Hematopoietic multipotent progenitor cell treated with erythropoietin and hydrocortisone succinate and interleukin-3 and kit ligand, for 6 days (in vitro differentiated cells): ENCODE measurements around the gene UCKL1.
A peak's percentile ranks its signal among the peaks of the same experiment; 100 is the strongest.

Experiments
- DNase-seq: peaks from one replicate; pipeline ENCODE4 v3.0.0-alpha.2; 2015

The UCKL1 gene

DNA sequence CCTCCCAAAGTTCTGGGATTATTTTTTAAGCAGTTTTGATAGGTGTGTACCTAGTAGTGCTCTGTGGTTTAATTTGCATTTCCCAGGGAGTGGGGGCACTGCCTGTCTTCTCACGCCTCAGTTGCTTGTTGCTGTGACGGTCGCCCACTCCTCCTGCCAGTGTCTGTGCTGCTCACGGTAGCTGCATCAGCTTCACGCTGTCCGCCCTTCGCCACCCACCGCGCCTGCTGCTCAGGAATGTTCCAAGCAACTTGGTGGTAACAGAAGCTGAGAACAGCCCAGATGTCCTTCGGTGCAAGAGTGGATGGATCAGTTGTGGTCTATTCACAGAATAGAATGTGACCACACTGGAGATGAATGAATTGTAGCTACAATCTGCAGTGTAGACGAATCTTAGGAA is 38.4 kb downstream of the UCKL1 start:
- no peak for DNase-seq

DNA sequence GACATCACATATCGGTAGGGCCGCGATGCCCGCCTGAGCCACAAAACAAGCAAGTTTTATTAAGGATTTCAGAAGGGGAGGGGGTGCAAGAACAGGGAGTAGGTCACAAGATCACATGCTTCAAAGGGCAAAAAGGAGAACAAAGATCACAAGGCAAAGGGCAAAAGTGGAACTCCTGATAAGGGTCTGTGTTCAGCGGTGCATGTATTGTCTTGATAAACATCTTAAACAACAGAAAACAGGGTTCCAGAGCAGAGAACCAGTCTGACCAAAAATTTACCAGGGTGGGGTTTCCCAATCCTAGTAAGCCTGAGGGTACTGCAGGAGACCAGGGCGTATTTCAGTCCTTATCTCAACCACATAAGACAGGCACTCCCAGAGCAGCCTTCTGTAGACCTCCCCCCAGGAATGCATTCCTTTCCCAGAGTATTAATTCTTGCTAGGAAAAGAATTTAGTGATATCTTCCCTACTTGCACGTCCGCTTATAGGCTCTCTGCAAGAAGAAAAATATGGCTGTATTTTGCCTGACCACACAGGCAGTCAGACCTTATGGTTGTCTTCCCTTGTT is 39.8 kb downstream of the UCKL1 start:
- DNase-seq, result peak; percentile 58

DNA sequence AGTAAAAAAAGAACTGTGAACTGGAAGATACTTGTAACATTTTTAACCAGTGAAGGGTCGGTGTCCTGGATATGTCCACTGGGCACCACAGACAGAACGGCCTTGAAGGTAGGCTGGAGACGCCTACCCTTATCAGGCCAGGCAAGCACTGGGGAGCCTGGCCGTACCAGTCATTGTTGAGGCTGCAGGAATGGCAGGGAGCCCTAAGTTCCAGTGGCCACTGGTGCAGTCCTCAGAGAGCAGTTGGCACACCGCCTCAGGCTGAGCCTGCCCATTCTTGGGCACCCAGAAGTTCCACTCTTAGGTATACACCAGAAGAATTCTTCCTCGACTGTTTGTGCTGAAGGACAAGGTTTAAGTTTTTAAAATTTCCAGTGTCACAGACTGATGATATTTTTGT is 40.7 kb downstream of the UCKL1 start:
- no peak for DNase-seq

DNA sequence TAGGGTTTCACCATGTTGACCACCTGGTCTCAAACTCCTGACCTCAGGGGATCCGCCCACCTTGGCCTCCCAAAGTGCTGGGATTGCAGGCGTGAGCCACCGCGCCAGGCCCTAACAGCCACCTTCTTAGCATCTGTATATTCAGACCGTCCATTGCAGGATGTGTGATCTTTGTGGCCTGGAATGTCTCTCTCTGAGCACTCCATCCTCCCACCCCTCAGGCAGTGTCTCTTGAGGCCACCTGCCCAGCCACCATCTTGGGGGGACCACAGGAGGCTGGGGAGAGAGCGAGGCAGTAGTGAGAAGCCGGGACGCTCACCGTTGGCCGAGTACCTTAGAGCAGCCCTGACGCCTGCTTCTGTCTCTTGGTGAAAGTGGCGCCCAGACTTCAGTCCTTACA is 42.4 kb downstream of the UCKL1 start:
- no peak for DNase-seq

DNA sequence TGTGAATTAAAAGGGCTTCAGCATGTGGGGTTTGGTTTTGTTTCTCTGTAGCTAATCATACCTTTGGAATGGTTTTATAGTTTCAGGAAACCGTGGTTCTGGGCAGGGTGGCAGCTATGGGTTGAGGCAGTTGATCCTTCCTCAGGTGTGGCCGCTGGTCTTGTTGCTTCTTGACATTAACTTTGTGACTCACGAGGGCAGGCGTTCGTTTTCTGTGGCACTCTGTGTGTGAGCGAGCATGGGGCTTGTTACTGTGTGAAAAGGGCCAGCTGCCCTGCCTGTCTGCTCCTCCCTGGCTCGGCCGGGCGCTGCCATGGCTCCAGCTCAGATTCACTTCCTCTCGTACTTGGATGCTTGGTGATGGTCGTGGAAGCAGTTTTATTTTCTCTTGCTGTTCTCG is 45.0 kb downstream of the UCKL1 start:
- no peak for DNase-seq

DNA sequence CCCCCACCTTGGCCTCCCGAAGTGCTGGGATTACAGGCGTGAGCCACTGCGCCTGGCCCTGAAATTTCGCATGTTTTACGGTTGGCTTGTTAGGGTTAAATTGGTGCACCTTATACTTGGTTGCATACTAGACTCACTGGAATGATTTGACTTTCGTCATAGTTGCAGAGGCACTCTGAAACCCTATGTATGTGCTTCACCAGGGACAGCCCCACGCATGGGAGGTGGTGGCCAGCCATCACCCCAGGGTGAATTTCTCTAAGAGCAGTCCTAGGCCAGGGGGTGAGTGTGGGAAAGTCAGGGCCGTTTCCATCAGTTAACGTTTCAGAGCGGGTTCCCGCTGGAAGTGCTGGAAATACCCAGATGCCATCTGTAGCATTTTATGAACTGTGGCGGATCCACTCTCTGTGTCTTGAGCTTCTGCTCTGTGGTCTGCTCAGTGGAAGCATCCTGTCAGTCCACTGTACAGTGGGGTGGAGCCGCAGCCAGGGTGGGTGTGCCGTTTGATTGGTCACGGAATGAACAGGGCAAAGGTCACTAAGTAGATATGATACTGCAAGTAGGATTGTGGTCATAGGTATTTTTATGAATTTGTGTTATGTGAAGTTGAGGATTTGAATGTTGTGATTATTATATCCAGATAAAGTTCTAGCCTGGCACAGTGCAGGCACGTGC is 48.1 kb downstream of the UCKL1 start:
- no peak for DNase-seq

- peak; percentile 56 for DNase-seq
Measured at GRCh38 chr20:63903796-63904561, 52.2 kb downstream of the UCKL1 start.

- DNase-seq, result peak; percentile 42
Measured at GRCh38 chr20:63900413-63900812, 55.8 kb downstream of the UCKL1 start.

GRCh38 chr20:63898882-63899558 is 57.2 kb downstream of the UCKL1 start:
- peak; percentile 62 for DNase-seq

- peak; percentile 24 for DNase-seq
Measured at GRCh38 chr20:63897978-63898561, 58.1 kb downstream of the UCKL1 start.

DNA sequence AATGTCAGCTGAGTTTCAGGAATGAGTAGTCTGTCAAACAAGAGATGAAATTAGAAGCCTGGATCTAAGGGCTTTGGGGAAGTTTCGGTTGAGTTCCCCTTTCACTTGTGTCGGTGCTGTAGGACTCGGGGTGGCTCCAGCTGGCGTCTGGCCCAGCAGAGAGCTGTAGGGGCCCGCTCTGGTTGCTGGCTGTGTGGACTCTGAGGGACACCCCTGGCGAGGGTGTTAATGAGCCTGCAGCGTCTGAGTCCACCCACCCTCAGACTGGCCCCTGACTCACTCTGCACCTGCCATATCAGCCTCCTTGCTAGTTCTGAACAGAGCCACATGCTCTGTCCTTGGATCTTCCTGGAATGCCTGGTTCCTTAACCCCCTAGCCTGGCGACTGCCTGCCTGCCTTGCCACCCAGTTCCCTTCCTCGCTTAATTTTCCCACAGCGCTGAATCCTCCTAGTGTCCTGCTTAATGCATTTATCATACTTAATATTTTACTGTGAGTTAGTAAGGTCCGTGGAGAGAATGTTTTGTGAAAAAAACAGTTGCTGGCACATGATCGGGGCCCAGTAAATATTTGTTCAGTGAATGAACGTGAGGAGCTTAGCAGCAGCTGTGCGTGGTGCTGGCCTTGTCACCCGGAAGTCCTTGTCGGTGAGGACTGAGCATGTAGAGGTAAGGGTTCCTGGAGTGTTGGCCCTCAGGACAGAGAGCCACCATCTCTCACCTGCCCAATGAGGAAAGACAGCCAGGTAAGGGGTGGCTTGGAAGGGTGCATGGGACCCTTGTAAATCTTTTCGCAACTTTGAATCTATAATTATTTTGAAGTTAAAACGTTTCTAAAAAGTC is 59.7 kb downstream of the UCKL1 start:
- DNase-seq, result peak; percentile 76

DNA sequence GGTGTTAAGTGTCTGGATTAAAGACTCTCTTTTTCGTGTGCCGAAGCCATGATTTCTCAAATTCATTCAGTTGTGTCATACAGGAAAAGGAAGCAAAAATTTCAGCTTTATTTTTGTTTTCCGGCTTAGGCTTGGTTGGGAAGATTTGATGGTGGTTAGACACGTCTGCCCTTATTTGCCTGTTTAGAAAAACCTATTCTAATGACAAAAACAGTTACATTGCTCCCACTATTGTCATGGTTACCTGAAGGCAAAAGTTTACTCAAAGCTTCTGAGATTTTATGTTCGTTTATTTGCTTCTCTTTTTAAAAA is 60.3 kb downstream of the UCKL1 start:
- DNase-seq, result peak; percentile 27

- no peak for DNase-seq
Measured at GRCh38 chr20:63895202-63895951, 60.8 kb downstream of the UCKL1 start.

- peak; percentile 98 for DNase-seq
Measured at GRCh38 chr20:63894358-63895201, 61.6 kb downstream of the UCKL1 start, which contains the start of gene DNAJC5. Gene DNAJC5 (plus strand): TSS chr20:63895126. CDS start chr20:63928346, 33,220 bp downstream.

DNA sequence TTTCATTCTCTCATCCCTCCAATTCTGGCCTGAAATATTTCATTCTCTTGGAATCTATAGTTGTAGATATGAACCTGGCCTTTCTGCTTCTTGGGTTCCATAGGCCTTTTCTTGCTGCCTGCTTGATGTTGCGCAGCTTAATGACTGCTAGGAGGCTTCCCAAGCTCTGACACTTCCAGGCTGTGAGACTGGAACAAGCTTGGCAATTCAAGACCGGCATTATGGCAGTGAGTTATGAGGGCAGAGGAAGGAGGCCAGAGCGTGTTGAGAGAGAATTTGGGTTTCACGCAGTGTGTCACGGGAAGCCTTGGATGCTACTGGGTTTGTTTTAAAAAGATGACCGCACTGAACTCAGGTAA is 62.2 kb downstream of the UCKL1 start:
- no peak for DNase-seq

DNA sequence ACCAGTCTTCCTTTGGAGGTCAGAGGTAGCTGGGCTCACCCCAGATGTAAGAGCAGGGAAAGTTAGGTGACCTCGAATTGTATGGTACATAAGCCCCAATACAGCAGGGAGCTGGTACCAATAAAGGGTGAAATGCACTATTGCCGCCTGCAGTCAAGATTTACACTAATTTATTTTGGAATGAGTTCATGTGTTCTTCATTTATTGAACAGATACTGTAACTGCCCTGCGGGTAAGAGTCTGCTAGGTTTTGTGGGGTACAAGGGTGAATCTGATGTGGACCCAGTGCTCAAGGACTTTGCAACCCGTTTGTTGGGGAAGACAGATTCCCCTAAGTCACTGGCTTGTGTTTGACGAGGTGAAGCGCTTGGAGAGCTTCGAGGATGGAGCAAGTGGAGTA is 63.8 kb downstream of the UCKL1 start:
- DNase-seq, result no peak

DNA sequence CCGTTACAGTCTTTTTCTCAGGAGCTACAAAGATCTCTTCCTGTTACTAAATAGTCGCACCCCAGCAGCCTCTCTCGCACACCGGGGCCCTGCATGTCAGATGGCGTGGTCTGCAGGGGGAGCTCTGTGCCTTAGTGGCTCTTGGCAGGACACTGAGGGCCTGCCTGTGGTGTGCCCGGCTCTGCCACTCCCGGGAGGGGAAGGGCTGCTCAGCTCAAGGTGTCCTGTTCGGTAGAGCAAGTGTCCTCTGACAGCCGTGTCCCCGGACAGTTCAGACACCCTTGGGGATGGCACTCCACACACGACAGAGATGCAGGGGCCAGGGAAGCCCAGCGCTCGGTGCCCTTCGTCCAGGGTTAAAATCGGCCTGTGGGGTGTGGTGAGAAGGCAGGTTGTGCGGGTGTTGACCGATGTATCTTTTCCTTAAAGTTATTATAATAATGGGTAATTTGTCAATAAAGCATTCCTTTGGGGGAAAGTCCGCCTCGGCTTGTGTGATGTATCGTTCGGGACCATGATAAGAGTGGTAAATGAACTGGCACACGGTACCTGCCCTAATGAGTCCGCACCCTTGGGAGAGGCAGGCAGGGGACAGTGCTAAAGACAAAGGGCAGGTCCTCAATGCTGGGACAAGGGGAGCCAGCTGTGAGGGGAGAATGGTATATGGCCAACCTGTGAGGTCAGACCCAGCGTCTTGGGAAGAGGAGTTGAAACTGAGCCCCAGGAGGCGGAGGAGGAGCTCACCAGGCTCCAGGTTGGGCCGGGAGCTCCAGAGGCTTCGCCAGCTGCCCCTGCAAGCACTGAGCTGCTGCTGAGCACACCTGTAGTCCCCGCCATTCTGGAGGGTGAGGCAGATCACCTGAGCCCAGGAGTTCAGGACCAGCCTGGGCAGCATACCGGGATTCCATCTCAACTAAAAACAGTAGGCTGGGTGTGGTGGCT is 64.9 kb downstream of the UCKL1 start:
- DNase-seq, result peak; percentile 30

DNA sequence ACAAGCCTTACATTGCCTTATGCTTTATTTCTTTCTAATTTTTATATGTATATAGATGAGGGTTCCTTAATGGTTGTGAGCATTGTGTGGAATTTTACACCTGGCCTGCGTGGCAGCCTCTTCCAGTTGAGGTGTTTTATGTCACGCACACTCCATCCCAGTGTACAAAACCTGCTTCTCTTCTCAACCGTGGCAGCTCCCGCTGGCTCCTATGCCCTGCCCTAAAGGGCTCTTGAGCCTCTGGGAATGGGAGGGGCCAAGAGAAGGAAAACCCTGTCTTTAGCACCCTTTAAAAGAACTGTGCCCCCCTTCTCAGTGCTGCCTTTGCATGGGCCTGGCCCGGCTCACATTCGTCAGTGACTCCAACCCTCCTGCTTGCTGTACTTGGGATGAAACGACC is 65.6 kb downstream of the UCKL1 start:
- DNase-seq, result no peak

GRCh38 chr20:63890201-63890576 is 66.0 kb downstream of the UCKL1 start:
- no peak for DNase-seq
